ENCODE data around the gene MAP3K4. TPM values are rescaled to one million over a fixed set of nuclear protein-coding genes. Genes with fewer than 3 reads are reported as not detected.

Gene MAP3K4
- total and polyA plus RNA-seq, 2 of the 4 experiments (the other 2 are of a cell fraction): 11.5 to 20.4 TPM

GRCh38 chr6:161054876-161055275 is 63.3 kb downstream of the MAP3K4 start:
- no peaks in the 10 kb centered on the region for H3K36me3 ChIP-seq (ENCODE audit: control insufficient read depth, insufficient read depth, low read length)
- no peak overlapping the region for H2BK5ac ChIP-seq (ENCODE audit: low read depth, low read length, poor library complexity, severe bottlenecking)
- H2AK9ac ChIP-seq (replicated peaks; ENCODE audit: low read depth, low read length, poor library complexity): no peak overlapping the region
- H4K5ac ChIP-seq (ENCODE audit: low read depth, low read length): no peak overlapping the region
- no peak overlapping the region for H3K4ac ChIP-seq (ENCODE audit: low read depth, low read length)
- in situ Hi-C loops (cut with MboI; ENCODE audit: low sequenced_read_pairs): no loop called here
- DNase-seq (no peak), ATAC-seq (ENCODE audit: low read depth) (no peak)
- H3K9ac ChIP-seq (ENCODE audit: low read depth, low read length): no peak overlapping the region
- H3K9me1 ChIP-seq (ENCODE audit: insufficient read depth, low read length): no peaks in the 10 kb centered on the region
- H3K23ac ChIP-seq (ENCODE audit: low read depth, low read length): no peak overlapping the region
- POLR2A ChIA-PET (ENCODE audit: unreplicated experiment): no interaction called here
- no peak overlapping the region for H3K56ac ChIP-seq (ENCODE audit: extremely low read depth, insufficient read depth, low read length)
- H3K4me1 ChIP-seq (ENCODE audit: control insufficient read depth, insufficient read depth, low read length): peaks cover 2% of the 10 kb centered on the region; the same call in 1 of the 2 replicates
- H3K79me1 ChIP-seq (ENCODE audit: low read depth in 1 of 2, low read length in 2 of 2): peaks cover 15 to 16% of the 10 kb centered on the region in 2 experiments
- BruUV-seq (replicated peaks): no TSS peak
- H3K9me3 ChIP-seq (ENCODE audit: control insufficient read depth, insufficient read depth, low read length): no peaks in the 10 kb centered on the region
- intact Hi-C loops (cut with micrococcal nuclease): no loop called here
- H2BK15ac ChIP-seq (ENCODE audit: low read depth, low read length): no peak overlapping the region
- dilution Hi-C loops (cut with HindIII; ENCODE audit: low sequenced_read_pairs, unreplicated experiment): no loop called here
- H3K4me3 ChIP-seq (ENCODE audit: insufficient read depth, low read depth, low read length): no peak overlapping the region
- CTCF ChIA-PET: no interaction called here
- TF ChIP-seq, protein P1, sequence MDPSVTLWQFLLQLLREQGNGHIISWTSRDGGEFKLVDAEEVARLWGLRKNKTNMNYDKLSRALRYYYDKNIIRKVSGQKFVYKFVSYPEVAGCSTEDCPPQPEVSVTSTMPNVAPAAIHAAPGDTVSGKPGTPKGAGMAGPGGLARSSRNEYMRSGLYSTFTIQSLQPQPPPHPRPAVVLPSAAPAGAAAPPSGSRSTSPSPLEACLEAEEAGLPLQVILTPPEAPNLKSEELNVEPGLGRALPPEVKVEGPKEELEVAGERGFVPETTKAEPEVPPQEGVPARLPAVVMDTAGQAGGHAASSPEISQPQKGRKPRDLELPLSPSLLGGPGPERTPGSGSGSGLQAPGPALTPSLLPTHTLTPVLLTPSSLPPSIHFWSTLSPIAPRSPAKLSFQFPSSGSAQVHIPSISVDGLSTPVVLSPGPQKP (IDR thresholded peaks at IDR 0.05; ENCODE audit: borderline replicate concordance, low read depth, low read length): no peak
- TF ChIP-seq BHLHE40 (IDR thresholded peaks at IDR 0.05; ENCODE audit: low read depth, low read length): no peak
- TF ChIP-seq, protein P2, sequence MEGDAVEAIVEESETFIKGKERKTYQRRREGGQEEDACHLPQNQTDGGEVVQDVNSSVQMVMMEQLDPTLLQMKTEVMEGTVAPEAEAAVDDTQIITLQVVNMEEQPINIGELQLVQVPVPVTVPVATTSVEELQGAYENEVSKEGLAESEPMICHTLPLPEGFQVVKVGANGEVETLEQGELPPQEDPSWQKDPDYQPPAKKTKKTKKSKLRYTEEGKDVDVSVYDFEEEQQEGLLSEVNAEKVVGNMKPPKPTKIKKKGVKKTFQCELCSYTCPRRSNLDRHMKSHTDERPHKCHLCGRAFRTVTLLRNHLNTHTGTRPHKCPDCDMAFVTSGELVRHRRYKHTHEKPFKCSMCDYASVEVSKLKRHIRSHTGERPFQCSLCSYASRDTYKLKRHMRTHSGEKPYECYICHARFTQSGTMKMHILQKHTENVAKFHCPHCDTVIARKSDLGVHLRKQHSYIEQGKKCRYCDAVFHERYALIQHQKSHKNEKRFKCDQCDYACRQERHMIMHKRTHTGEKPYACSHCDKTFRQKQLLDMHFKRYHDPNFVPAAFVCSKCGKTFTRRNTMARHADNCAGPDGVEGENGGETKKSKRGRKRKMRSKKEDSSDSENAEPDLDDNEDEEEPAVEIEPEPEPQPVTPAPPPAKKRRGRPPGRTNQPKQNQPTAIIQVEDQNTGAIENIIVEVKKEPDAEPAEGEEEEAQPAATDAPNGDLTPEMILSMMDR (conservative IDR thresholded peaks at IDR 0.05; ENCODE audit: low read depth, low read length): no peak
- TF ChIP-seq POLR2A (IDR thresholded peaks at IDR 0.05; ENCODE audit: low read depth, low read length): no peak
- TF ChIP-seq RFX5 (IDR thresholded peaks at IDR 0.05; ENCODE audit: low read depth, low read length): no peak
- TF ChIP-seq NFE2L2 (IDR thresholded peaks at IDR 0.05; ENCODE audit: low read depth, low read length): no peak
- no peak for TF ChIP-seq SMC3 (IDR thresholded peaks at IDR 0.05; ENCODE audit: low read depth, low read length)
- no peak for TF ChIP-seq CEBPB (IDR thresholded peaks at IDR 0.05; ENCODE audit: low read depth, low read length)
- TF ChIP-seq FOS (IDR thresholded peaks at IDR 0.05; ENCODE audit: low read depth, low read length): no peak
- no peak for TF ChIP-seq MXI1 (IDR thresholded peaks at IDR 0.05; ENCODE audit: borderline replicate concordance, low read depth, low read length)
- no peak for TF ChIP-seq MAZ (IDR thresholded peaks at IDR 0.05; ENCODE audit: borderline replicate concordance, low read depth, low read length)
- no peak for TF ChIP-seq RAD21 (IDR thresholded peaks at IDR 0.05; ENCODE audit: low read length)
- TF ChIP-seq CHD1 (IDR thresholded peaks at IDR 0.05; ENCODE audit: low read depth, low read length): no peak
- no peak for TF ChIP-seq RCOR1 (IDR thresholded peaks at IDR 0.05; ENCODE audit: insufficient replicate concordance, low read length)
- H2AK5ac ChIP-seq (ENCODE audit: low read depth, low read length): no peak overlapping the region
- no peak overlapping the region for H2AFZ ChIP-seq (replicated peaks; ENCODE audit: low read length, poor library complexity)
- H4K8ac ChIP-seq (ENCODE audit: low read depth in 2 of 2, low read length in 2 of 2): no peak overlapping the region
- no peaks in the 10 kb centered on the region for H4K20me1 ChIP-seq (ENCODE audit: insufficient read depth, low read length)
- no peak overlapping the region for H2BK120ac ChIP-seq (ENCODE audit: low read depth, low read length)
- no peak overlapping the region for H3K18ac ChIP-seq (ENCODE audit: low read depth, low read length)
- no peak overlapping the region for H3K27ac ChIP-seq (ENCODE audit: insufficient read depth, low read length)
- H4K91ac ChIP-seq (ENCODE audit: insufficient read depth, low read depth, low read length): no peak overlapping the region
- H2BK20ac ChIP-seq (ENCODE audit: low read depth, low read length): no peak overlapping the region
- no peak overlapping the region for H3K4me2 ChIP-seq (ENCODE audit: low read depth, low read length)
- H3K27me3 ChIP-seq (ENCODE audit: control insufficient read depth, insufficient read depth, low read length): no peaks in the 10 kb centered on the region
- H3K14ac ChIP-seq (replicated peaks; ENCODE audit: low read depth, low read length): no peak overlapping the region
